HUES6 (cell line): ENCODE data around the gene MRPS30.

Experiments used
- H3K27ac ChIP-seq: 2 replicates; pipeline ENCODE4 v1.7.0; 2013; ENCODE audit warnings: low read depth, mild to moderate bottlenecking, low read length, inconsistent platforms
- H3K27me3 ChIP-seq: 2 replicates; pipeline ENCODE4 v1.6.1; 2013; ENCODE audit warnings: low read length; ENCODE audit not compliant: control insufficient read depth, insufficient read depth
- H3K36me3 ChIP-seq: 2 replicates; pipeline ENCODE4 v1.6.1; 2013; ENCODE audit warnings: low read length; ENCODE audit not compliant: control insufficient read depth, insufficient read depth
- H3K4me1 ChIP-seq: 2 replicates; pipeline ENCODE4 v1.6.1; 2013; ENCODE audit warnings: low read length; ENCODE audit not compliant: control insufficient read depth, insufficient read depth
- H3K4me3 ChIP-seq: 2 replicates; pipeline ENCODE4 v1.5.1; 2013; ENCODE audit warnings: low read depth, low read length
- H3K9ac ChIP-seq: one replicate; pipeline ENCODE4 v1.6.1; 2013; ENCODE audit warnings: mild to moderate bottlenecking, low read length
- H3K9me3 ChIP-seq: 2 replicates; pipeline ENCODE4 v1.6.1; 2013; ENCODE audit warnings: low read depth, low read length; ENCODE audit not compliant: control insufficient read depth, insufficient read depth

MRPS30 gene

DNA sequence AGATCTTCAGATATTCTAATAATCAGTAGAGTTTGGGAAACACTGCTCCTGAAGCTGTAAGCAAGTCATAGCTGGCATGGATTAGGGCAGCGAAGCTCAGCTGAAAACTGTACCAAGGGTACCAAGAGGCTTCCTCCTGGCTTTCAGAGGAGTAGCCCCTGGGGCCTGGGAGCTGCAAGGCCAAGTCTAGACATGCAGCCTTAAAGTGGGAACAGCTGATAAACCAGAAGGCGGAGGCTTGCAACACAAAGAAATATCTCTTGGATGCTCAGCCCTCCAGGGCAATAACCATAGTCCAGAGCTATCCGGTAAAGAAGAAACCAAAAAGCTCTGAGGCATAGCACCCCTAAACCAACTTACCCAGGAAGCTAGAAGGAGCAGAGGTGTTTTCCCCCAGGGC lies 51.5 kb downstream of the MRPS30 start:
- H3K4me1 ChIP-seq, result no peaks in the 10 kb centered on the region
- H3K9ac ChIP-seq, result no peak overlapping the region
- H3K36me3 ChIP-seq, result no peaks in the 10 kb centered on the region
- no peaks in the 10 kb centered on the region for H3K9me3 ChIP-seq
- no peak overlapping the region for H3K4me3 ChIP-seq
- no peaks in the 10 kb centered on the region for H3K27me3 ChIP-seq
- H3K27ac ChIP-seq, result no peak overlapping the region

DNA sequence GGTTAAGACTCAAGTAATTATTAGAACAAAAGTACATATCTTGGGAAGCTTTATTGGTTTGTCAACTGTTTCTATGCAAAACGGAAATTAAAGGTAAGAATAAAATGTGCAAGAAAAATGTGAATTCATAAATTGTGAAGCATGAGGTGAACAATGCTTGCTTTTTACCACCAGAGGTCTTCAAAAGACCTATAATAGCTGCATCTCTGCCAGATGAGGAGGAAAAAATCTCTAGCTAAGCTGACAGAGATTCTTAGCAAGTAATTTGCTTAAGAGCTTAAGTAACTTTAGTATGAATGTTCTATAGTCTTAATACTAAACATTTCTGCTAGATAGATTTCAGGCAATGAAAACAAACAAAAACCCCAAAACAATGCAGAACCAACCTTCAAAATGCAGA lies 54.1 kb downstream of the MRPS30 start:
- H3K4me3 ChIP-seq, result no peak overlapping the region
- no peaks in the 10 kb centered on the region for H3K27me3 ChIP-seq
- H3K4me1 ChIP-seq, result no peaks in the 10 kb centered on the region
- H3K9me3 ChIP-seq, result no peaks in the 10 kb centered on the region
- no peak overlapping the region for H3K9ac ChIP-seq
- no peaks in the 10 kb centered on the region for H3K36me3 ChIP-seq
- H3K27ac ChIP-seq, result no peak overlapping the region
